GM12892 (cell line): ENCODE measurements around the gene CHADL.

ENCODE experiments used
- POLR2A ChIP-seq: IDR thresholded peaks from 2 replicates; pipeline ENCODE4 v1.6.1; 2011; ENCODE audit warnings: low read depth, low read length, control low read depth
- TAF1 ChIP-seq: IDR thresholded peaks from 2 replicates; pipeline ENCODE4 v1.6.1; 2011; ENCODE audit warnings: low read depth, mild to moderate bottlenecking, control low read depth, low read length, borderline replicate concordance

DNA sequence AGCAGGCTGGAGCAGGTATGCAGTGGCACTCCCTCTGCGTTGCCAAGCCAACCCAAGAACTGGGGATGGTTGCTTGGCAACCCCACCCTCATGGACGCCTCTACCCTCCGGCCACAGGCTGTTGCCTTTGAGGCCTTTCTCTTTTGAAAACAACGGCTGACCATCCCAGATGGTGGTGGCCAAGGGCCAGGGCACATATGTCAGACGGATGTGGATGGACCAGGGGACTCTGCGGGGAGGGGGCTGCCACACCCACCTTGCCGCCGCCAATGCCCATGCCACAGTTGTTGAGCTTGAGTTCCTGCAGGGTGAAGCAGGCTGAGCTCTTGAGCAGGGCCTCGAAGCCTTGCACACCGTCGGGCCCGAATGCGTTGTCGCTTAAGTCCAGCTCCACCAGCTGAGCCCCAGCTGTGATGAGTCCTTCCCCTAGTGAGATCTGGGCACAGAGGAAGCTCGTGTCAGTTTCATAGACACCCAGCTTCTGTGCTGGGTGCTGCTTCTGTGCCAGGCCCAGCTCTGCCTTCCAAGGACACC, 23.7 kb upstream of the CHADL start:
- TF ChIP-seq POLR2A, result no peak
- TF ChIP-seq TAF1, result no peak
